ENCODE results near the gene MRPL49. TPM values are rescaled to one million over a fixed set of nuclear protein-coding genes. Genes with fewer than 3 reads are reported as not detected.
"Not testable (repeated sequence)": the region's sequence is repeated elsewhere in the genome, so short reads cannot be mapped to it uniquely, and the experiment has no call there.

Gene MRPL49
- total and polyA plus RNA-seq, 2 experiments from 2014 or later, result 27.7 to 61.9 TPM

- TF ChIP-seq CTCF (conservative IDR thresholded peaks at IDR 0.05; ENCODE audit: low read depth in 2 of 2) (no peak), EZH2 (IDR thresholded peaks at IDR 0.05; ENCODE audit: low read depth, unreplicated experiment) (no peak)
Observed at GRCh38 chr11:65169164-65169641, 47.1 kb downstream of the MRPL49 start (continued).

GRCh38 chr11:65170058-65170534 lies 48.0 kb downstream of the MRPL49 start, which contains the start of gene SPDYC:
SPDYC (plus strand) TSS chr11:65170233; CDS start chr11:65171358, 1,125 bp downstream.
- peak; percentile 74 for DNase-seq (ENCODE audit: low spot score)
- ATAC-seq, result peak; percentile 88
- H3K36me3 Mint-ChIP-seq (ENCODE audit: low read depth), result no peaks in the 10 kb centered on the region
- H3K27ac Mint-ChIP-seq, result no peak within 1 kb of the TSS; the same call in 1 of the 2 replicates
- no peaks in the 10 kb centered on the region for H3K79me2 ChIP-seq (replicated peaks; ENCODE audit: insufficient read depth)
- no peak within 1 kb of the TSS for H3K4me2 ChIP-seq
- no peaks in the 10 kb centered on the region for H3K9me3 Mint-ChIP-seq
- H3K27me3 ChIP-seq (ENCODE audit: insufficient read depth), result no peaks in the 10 kb centered on the region
- no peak within 1 kb of the TSS for H3K4me3 ChIP-seq
- no peak within 1 kb of the TSS for H3K27ac ChIP-seq (ENCODE audit: low read depth)
- H3K27me3 Mint-ChIP-seq (ENCODE audit: insufficient read depth, low read depth, poor library complexity), result peaks cover 10% of the 10 kb centered on the region
- TF ChIP-seq EZH2phosphoT487 (IDR thresholded peaks at IDR 0.05; ENCODE audit: unreplicated experiment) (no peak), ZNF331 (CRISPR knock-in tag; IDR thresholded peaks at IDR 0.05; ENCODE audit: low read depth) (no peak), NANOG (IDR thresholded peaks at IDR 0.05; ENCODE audit: borderline replicate concordance) (no peak), POLR2AphosphoS5 (IDR thresholded peaks at IDR 0.05; ENCODE audit: low read depth) (peak; percentile 41; the same call in 1 of the 2 replicates), REST (IDR thresholded peaks at IDR 0.05; ENCODE audit: unreplicated experiment) (no peak), JUNB (IDR thresholded peaks at IDR 0.05; ENCODE audit: unreplicated experiment) (no peak)
- no peaks in the 10 kb centered on the region for H3K9me2 ChIP-seq (ENCODE audit: insufficient read depth)
- no peaks in the 10 kb centered on the region for H3F3A ChIP-seq (replicated peaks; ENCODE audit: low read depth)
- no peaks in the 10 kb centered on the region for H4K20me1 ChIP-seq (replicated peaks; ENCODE audit: insufficient read depth)
- H3K4me3 Mint-ChIP-seq, result no peak within 1 kb of the TSS
- H3K4me1 ChIP-seq (ENCODE audit: insufficient read depth), result peaks cover 4% of the 10 kb centered on the region
- H2AFZ ChIP-seq, result peak within 1 kb of the TSS; percentile 90; the same call in 1 of the 2 replicates
- no peaks in the 10 kb centered on the region for H3K36me3 ChIP-seq (ENCODE audit: insufficient read depth)
- H3K4me1 Mint-ChIP-seq, result peaks cover 18% of the 10 kb centered on the region

- DNase-seq (ENCODE audit: low spot score) (no peak), ATAC-seq (peak; percentile 51)
- Histone ChIP-seq H3F3A (replicated peaks; ENCODE audit: low read depth) (no peaks in the 10 kb centered on the region), H4K20me1 (replicated peaks; ENCODE audit: insufficient read depth) (no peaks in the 10 kb centered on the region), H3K4me1 (ENCODE audit: insufficient read depth) (no peaks in the 10 kb centered on the region), H3K4me3 (no peak overlapping the region), H3K27me3 (ENCODE audit: insufficient read depth) (no peaks in the 10 kb centered on the region), H3K9me2 (ENCODE audit: insufficient read depth) (no peaks in the 10 kb centered on the region), H3K4me2 (no peak overlapping the region), H3K79me2 (replicated peaks; ENCODE audit: insufficient read depth) (no peaks in the 10 kb centered on the region), H3K27ac (ENCODE audit: low read depth) (no peak overlapping the region), H2AFZ (no peak overlapping the region), H3K36me3 (ENCODE audit: insufficient read depth) (no peaks in the 10 kb centered on the region)
- Mint-ChIP-seq H3K4me3 (no peak overlapping the region), H3K9me3 (no peaks in the 10 kb centered on the region), H3K36me3 (ENCODE audit: low read depth) (no peaks in the 10 kb centered on the region), H3K27ac (no peak overlapping the region; the same call in 1 of the 2 replicates), H3K4me1 (peaks cover 9% of the 10 kb centered on the region), H3K27me3 (ENCODE audit: insufficient read depth, low read depth, poor library complexity) (peaks cover 9% of the 10 kb centered on the region)
- TF ChIP-seq EZH2 (IDR thresholded peaks at IDR 0.05; ENCODE audit: low read depth, unreplicated experiment) (no peak), CTCF (conservative IDR thresholded peaks at IDR 0.05; ENCODE audit: low read depth in 2 of 2) (peak in 1 of 2 experiments; percentile 16; a peak in 1 of 4 replicates)
Observed at GRCh38 chr11:65172600-65172999, 50.5 kb downstream of the MRPL49 start.

GRCh38 chr11:65174571-65175010 lies 52.5 kb downstream of the MRPL49 start:
- H3F3A ChIP-seq (replicated peaks; ENCODE audit: low read depth); H4K20me1 ChIP-seq (replicated peaks; ENCODE audit: insufficient read depth); H3K27ac ChIP-seq (ENCODE audit: low read depth); H3K4me3 Mint-ChIP-seq; H3K4me3 ChIP-seq; H2AFZ ChIP-seq; H3K36me3 ChIP-seq (ENCODE audit: insufficient read depth); H3K27me3 ChIP-seq (ENCODE audit: insufficient read depth); ATAC-seq; H3K4me2 ChIP-seq; H3K79me2 ChIP-seq (replicated peaks; ENCODE audit: insufficient read depth); H3K27me3 Mint-ChIP-seq (ENCODE audit: insufficient read depth, low read depth, poor library complexity); H3K9me3 Mint-ChIP-seq; H3K4me1 ChIP-seq (ENCODE audit: insufficient read depth); H3K9me2 ChIP-seq (ENCODE audit: insufficient read depth); H3K4me1 Mint-ChIP-seq; H3K36me3 Mint-ChIP-seq (ENCODE audit: low read depth); DNase-seq (ENCODE audit: low spot score): not testable (repeated sequence)
- H3K27ac Mint-ChIP-seq, result peak overlapping the region; percentile 23; the same call in 1 of the 2 replicates
